CD14-positive monocyte (primary cell): ENCODE measurements around the gene PTPRD. TPM values are rescaled to one million over a fixed set of nuclear protein-coding genes. Genes with fewer than 3 reads are reported as not detected.

Source experiments
- DNase-seq, 3 donors: peaks; one replicate each; pipeline ENCODE4 v3.0.0-alpha.2; 2011 to 2022
- H2AFZ ChIP-seq: 2 replicates; pipeline ENCODE4 v1.6.0; 2012; ENCODE audit warnings: mild to moderate bottlenecking, low read depth, low read length, inconsistent platforms; ENCODE audit not compliant: insufficient read depth, poor library complexity, severe bottlenecking
- H3K27ac ChIP-seq, 2 donors: 1 replicate in 1 of 2; 2 replicates in 1 of 2; pipeline ENCODE4 v1.5.1; 2012 to 2013; ENCODE audit warnings: low read length in 2 of 2, control low read depth in 1 of 2, inconsistent platforms in 1 of 2, low read depth in 1 of 2, mild to moderate bottlenecking in 1 of 2
- H3K27me3 ChIP-seq, 2 donors: one replicate each; pipeline versions ENCODE4 v1.6.0 to v1.6.1; 2011 to 2013; ENCODE audit warnings: low read length in 2 of 2; ENCODE audit not compliant: control insufficient read depth in 2 of 2, insufficient read depth in 2 of 2
- H3K36me3 ChIP-seq, 2 donors: replicated peaks in 1 of 2; 1 replicate in 1 of 2; 2 replicates in 1 of 2; pipeline versions ENCODE4 v1.5.1 to v1.6.1; 2012 to 2013; ENCODE audit warnings: low read length in 2 of 2, control low read depth in 1 of 2, inconsistent platforms in 1 of 2, mild to moderate bottlenecking in 1 of 2; ENCODE audit not compliant: insufficient read depth in 2 of 2, control insufficient read depth in 1 of 2
- H3K4me1 ChIP-seq, 2 donors: 1 replicate in 1 of 2; 2 replicates in 1 of 2; pipeline versions ENCODE4 v1.5.1 to v1.6.1; 2012 to 2013; ENCODE audit warnings: low read length in 2 of 2, control low read depth in 1 of 2, inconsistent platforms in 1 of 2, mild to moderate bottlenecking in 1 of 2, moderate library complexity in 1 of 2; ENCODE audit not compliant: insufficient read depth in 2 of 2, control insufficient read depth in 1 of 2
- H3K4me2 ChIP-seq: replicated peaks from 2 replicates; pipeline ENCODE3; 2012; ENCODE audit warnings: low read length, moderate library complexity, mild to moderate bottlenecking; ENCODE audit not compliant: poor library complexity, severe bottlenecking; ENCODE audit errors: extremely low read depth
- H3K4me3 ChIP-seq, 3 experiments: fragments of 200-600 bp in 1 of 3; sonication (generic) in 1 of 3; replicated peaks in 1 of 3; 1 replicate in 2 of 3; 2 replicates in 1 of 3; pipeline ENCODE4 v1.5.1; 2011 to 2013; ENCODE audit warnings: low read length in 3 of 3, mild to moderate bottlenecking in 3 of 3, control low read depth in 2 of 3, low read depth in 2 of 3, inconsistent platforms in 1 of 3, moderate library complexity in 1 of 3
- H3K79me2 ChIP-seq: 2 replicates; pipeline ENCODE4 v1.6.0; 2012; ENCODE audit warnings: mild to moderate bottlenecking, control low read depth, inconsistent platforms, low read length, moderate library complexity; ENCODE audit not compliant: insufficient read depth
- H3K9ac ChIP-seq: 2 replicates; pipeline ENCODE4 v1.6.0; 2017; ENCODE audit warnings: low read length, mild to moderate bottlenecking; ENCODE audit not compliant: insufficient read depth, poor library complexity, severe bottlenecking
- H3K9me3 ChIP-seq, 2 donors: replicated peaks in 1 of 2; 1 replicate in 1 of 2; 2 replicates in 1 of 2; pipeline versions ENCODE4 v1.5.1 to v1.6.1; 2012 to 2013; ENCODE audit warnings: low read length in 2 of 2, control low read depth in 1 of 2; ENCODE audit not compliant: control insufficient read depth in 1 of 2, insufficient read depth in 1 of 2
- H4K20me1 ChIP-seq: 2 replicates; pipeline ENCODE4 v1.6.0; 2012; ENCODE audit warnings: mild to moderate bottlenecking, low read length, control low read depth, moderate library complexity; ENCODE audit not compliant: insufficient read depth
- H3K27ac Mint-ChIP-seq, 7 donors: one replicate each; pipeline ENCODE4 v1.8.0; 2020; ENCODE audit warnings: mild to moderate bottlenecking in 7 of 7, mixed read lengths in 7 of 7, moderate library complexity in 6 of 7, inconsistent platforms in 2 of 7
- H3K27me3 Mint-ChIP-seq, 3 donors: one replicate each; pipeline ENCODE4 v1.8.0; 2021 to 2022; ENCODE audit warnings: low read depth in 3 of 3, mild to moderate bottlenecking in 3 of 3, mixed read lengths in 3 of 3, moderate library complexity in 3 of 3, inconsistent platforms in 1 of 3
- H3K36me3 Mint-ChIP-seq, 2 donors: one replicate each; pipeline ENCODE4 v1.8.0; 2020; ENCODE audit warnings: mixed read lengths in 2 of 2, inconsistent platforms in 1 of 2, mild to moderate bottlenecking in 1 of 2
- H3K4me1 Mint-ChIP-seq: one replicate; pipeline ENCODE4 v1.8.0; 2020; ENCODE audit warnings: mild to moderate bottlenecking, mixed read lengths
- H3K4me3 Mint-ChIP-seq, 2 donors: one replicate each; pipeline ENCODE4 v1.8.0; 2020; ENCODE audit warnings: mild to moderate bottlenecking in 2 of 2, mixed read lengths in 2 of 2, moderate library complexity in 1 of 2
- H3K9me3 Mint-ChIP-seq, 7 donors: one replicate each; pipeline ENCODE4 v1.8.0; 2020 to 2022; ENCODE audit warnings: mixed read lengths in 7 of 7, mild to moderate bottlenecking in 6 of 7, moderate library complexity in 6 of 7, inconsistent platforms in 2 of 7
- CTCF ChIP-seq: fragments of 200-600 bp; IDR thresholded peaks from one replicate; pipeline ENCODE4 v1.8.0; 2022; ENCODE audit warnings: antibody characterized with exemption, mild to moderate bottlenecking
- WGBS: methylation state at CpG from one replicate; pipeline ENCODE4 v1.1.5; 2013; ENCODE audit warnings: missing lambda C conversion rate; ENCODE audit not compliant: insufficient coverage; 5-methylcytosine and 5-hydroxymethylcytosine counted together
- intact Hi-C, 2 donors: fragments of 100-400 bp; cut with micrococcal nuclease; formaldehyde crosslinking; loops; one replicate each; pipeline versions ENCODE4 v1.15.0 to v1.15.1; 2023
- polyA plus RNA-seq, 3 donors: library from polyadenylated mRNA; depleted of rRNA in 1 of 3; unstranded in 2 of 3; stranded (reverse) in 1 of 3; fragments of 300-500 nt in 2 of 3; fragments of >200 nt in 1 of 3; fragmentation: Illumina TruSeq in 2 of 3; gene quantifications; 1 replicate in 2 of 3; 2 replicates in 1 of 3; pipeline ENCODE4 v1.2.3, GENCODE V29; 2012 to 2021

The PTPRD gene
- polyA plus RNA-seq, 3 donors: not detected

GRCh38 chr9:8417341-8417740 lies 2195.5 kb downstream of the PTPRD start:
- Histone ChIP-seq H3K36me3 (no peaks in the 10 kb centered on the region), H3K4me2 (no peak overlapping the region), H3K27me3 (no peaks in the 10 kb centered on the region), H3K9me3 (no peaks in the 10 kb centered on the region), H3K4me1 (no peaks in the 10 kb centered on the region), H3K4me3 (no peak overlapping the region), H3K79me2 (no peaks in the 10 kb centered on the region), H4K20me1 (no peaks in the 10 kb centered on the region), H3K9ac (no peak overlapping the region), H2AFZ (no peak overlapping the region), H3K27ac (no peak overlapping the region)
- Mint-ChIP-seq H3K4me1 (peaks cover 4% of the 10 kb centered on the region), H3K4me3 (no peak overlapping the region), H3K27me3 (peaks cover 0 to 1% (median 0%) of the 10 kb centered on the region in 3 donors), H3K27ac (peak overlapping the region in 1 of 7 donors; percentile 31), H3K36me3 (no peaks in the 10 kb centered on the region), H3K9me3 (no peaks in the 10 kb centered on the region)
- intact Hi-C loops: no loop called here
- no peak for TF ChIP-seq CTCF
- no CpG with 5 or more reads among the region's 1 CpG for WGBS
- DNase-seq: no peak

GRCh38 chr9:8412327-8412726 lies 2200.5 kb downstream of the PTPRD start:
- WGBS: 83% methylated on average over 1 of the region's 3 CpGs
- no peaks in the 10 kb centered on the region for H3K27me3 Mint-ChIP-seq
- Histone ChIP-seq H2AFZ (no peak overlapping the region), H3K36me3 (no peaks in the 10 kb centered on the region), H3K4me2 (no peak overlapping the region), H4K20me1 (no peaks in the 10 kb centered on the region), H3K27me3 (no peaks in the 10 kb centered on the region), H3K4me3 (no peak overlapping the region), H3K9ac (no peak overlapping the region), H3K27ac (no peak overlapping the region), H3K4me1 (no peaks in the 10 kb centered on the region), H3K79me2 (no peaks in the 10 kb centered on the region), H3K9me3 (no peaks in the 10 kb centered on the region)
- intact Hi-C loops: no loop called here
- DNase-seq: no peak
- no peak overlapping the region for H3K4me3 Mint-ChIP-seq
- peaks cover 4% of the 10 kb centered on the region for H3K4me1 Mint-ChIP-seq
- H3K27ac Mint-ChIP-seq: no peak overlapping the region
- H3K9me3 Mint-ChIP-seq: no peaks in the 10 kb centered on the region
- no peaks in the 10 kb centered on the region for H3K36me3 Mint-ChIP-seq
- no peak for TF ChIP-seq CTCF
